ENCODE data around the gene CADPS. TPM values are rescaled to one million over a fixed set of nuclear protein-coding genes. Genes with fewer than 3 reads are reported as not detected.

Gene CADPS
- polyA plus RNA-seq, 1 of the 3 experiments (the other 2 are of a cell fraction): 5.8 TPM

- Histone ChIP-seq H3K4me2 (no peak overlapping the region), H3K9me3 (no peaks in the 10 kb centered on the region; the same call in 1 of the 2 replicates), H3K36me3 (replicated peaks in 1 of 2; ENCODE audit: control insufficient read depth in 1 of 2, insufficient read depth in 2 of 2, low read length in 1 of 2) (no peaks in the 10 kb centered on the region), H3K27ac (ENCODE audit: low read depth in 2 of 2, low read length in 1 of 2) (no peak overlapping the region), H3K9me2 (no peaks in the 10 kb centered on the region), H3K4me3 (ENCODE audit: low read depth in 2 of 2, low read length in 1 of 2) (no peak overlapping the region), H3F3A (replicated peaks; ENCODE audit: insufficient read depth) (no peaks in the 10 kb centered on the region), H3K79me2 (ENCODE audit: insufficient read depth) (no peaks in the 10 kb centered on the region), H3K27me3 (ENCODE audit: insufficient read depth) (peaks cover 84% of the 10 kb centered on the region), H4K20me1 (ENCODE audit: insufficient read depth) (no peaks in the 10 kb centered on the region), H3K9ac (no peak overlapping the region), H2AFZ (ENCODE audit: low read depth) (no peak overlapping the region), H3K4me1 (ENCODE audit: control insufficient read depth in 1 of 2, insufficient read depth in 2 of 2, low read depth in 1 of 2, low read length in 1 of 2) (peaks cover 0 to 4% of the 10 kb centered on the region in 2 experiments; a peak in 1 of 4 replicates)
- 92% methylated on average over 46 of the region's 65 CpGs for WGBS (ENCODE audit: low lambda C conversion rate)
- peak; percentile 28 for DNase-seq
- POLR2A ChIA-PET: no interaction called here
- CTCF ChIA-PET: interaction anchor here (0.6 to 1.6 kb wide), 3 partner anchors 44 to 341 kb away, joined by 3 to 4 read pairs (median 3); no protein-coding TSS in a partner anchor
- TF ChIP-seq RCOR1 (IDR thresholded peaks at IDR 0.05; ENCODE audit: low read length): no peak
- no peak for TF ChIP-seq RXRA (IDR thresholded peaks at IDR 0.05; ENCODE audit: borderline replicate concordance, low read depth)
- TF ChIP-seq EZH2phosphoT487 (IDR thresholded peaks at IDR 0.05; ENCODE audit: borderline replicate concordance, low read depth): no peak
- no peak for TF ChIP-seq EP300 (IDR thresholded peaks at IDR 0.05; ENCODE audit: borderline replicate concordance in 1 of 2, low read depth in 1 of 2, low read length in 1 of 2)
- TF ChIP-seq MXI1 (IDR thresholded peaks at IDR 0.05; ENCODE audit: low read depth, low read length): no peak
- no peak for TF ChIP-seq MAX (IDR thresholded peaks at IDR 0.05; ENCODE audit: low read depth)
- TF ChIP-seq, protein P1, sequence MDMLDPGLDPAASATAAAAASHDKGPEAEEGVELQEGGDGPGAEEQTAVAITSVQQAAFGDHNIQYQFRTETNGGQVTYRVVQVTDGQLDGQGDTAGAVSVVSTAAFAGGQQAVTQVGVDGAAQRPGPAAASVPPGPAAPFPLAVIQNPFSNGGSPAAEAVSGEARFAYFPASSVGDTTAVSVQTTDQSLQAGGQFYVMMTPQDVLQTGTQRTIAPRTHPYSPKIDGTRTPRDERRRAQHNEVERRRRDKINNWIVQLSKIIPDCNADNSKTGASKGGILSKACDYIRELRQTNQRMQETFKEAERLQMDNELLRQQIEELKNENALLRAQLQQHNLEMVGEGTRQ (IDR thresholded peaks at IDR 0.05; ENCODE audit: borderline replicate concordance, low read depth, low read length): no peak
- no peak for TF ChIP-seq TAF1 (IDR thresholded peaks at IDR 0.05; ENCODE audit: borderline replicate concordance, low read depth, low read length)
- no peak for TF ChIP-seq RFX5 (IDR thresholded peaks at IDR 0.05; ENCODE audit: low read length)
- TF ChIP-seq, protein P2, sequence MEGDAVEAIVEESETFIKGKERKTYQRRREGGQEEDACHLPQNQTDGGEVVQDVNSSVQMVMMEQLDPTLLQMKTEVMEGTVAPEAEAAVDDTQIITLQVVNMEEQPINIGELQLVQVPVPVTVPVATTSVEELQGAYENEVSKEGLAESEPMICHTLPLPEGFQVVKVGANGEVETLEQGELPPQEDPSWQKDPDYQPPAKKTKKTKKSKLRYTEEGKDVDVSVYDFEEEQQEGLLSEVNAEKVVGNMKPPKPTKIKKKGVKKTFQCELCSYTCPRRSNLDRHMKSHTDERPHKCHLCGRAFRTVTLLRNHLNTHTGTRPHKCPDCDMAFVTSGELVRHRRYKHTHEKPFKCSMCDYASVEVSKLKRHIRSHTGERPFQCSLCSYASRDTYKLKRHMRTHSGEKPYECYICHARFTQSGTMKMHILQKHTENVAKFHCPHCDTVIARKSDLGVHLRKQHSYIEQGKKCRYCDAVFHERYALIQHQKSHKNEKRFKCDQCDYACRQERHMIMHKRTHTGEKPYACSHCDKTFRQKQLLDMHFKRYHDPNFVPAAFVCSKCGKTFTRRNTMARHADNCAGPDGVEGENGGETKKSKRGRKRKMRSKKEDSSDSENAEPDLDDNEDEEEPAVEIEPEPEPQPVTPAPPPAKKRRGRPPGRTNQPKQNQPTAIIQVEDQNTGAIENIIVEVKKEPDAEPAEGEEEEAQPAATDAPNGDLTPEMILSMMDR (IDR thresholded peaks at IDR 0.05): no peak
- TF ChIP-seq, protein P3, sequence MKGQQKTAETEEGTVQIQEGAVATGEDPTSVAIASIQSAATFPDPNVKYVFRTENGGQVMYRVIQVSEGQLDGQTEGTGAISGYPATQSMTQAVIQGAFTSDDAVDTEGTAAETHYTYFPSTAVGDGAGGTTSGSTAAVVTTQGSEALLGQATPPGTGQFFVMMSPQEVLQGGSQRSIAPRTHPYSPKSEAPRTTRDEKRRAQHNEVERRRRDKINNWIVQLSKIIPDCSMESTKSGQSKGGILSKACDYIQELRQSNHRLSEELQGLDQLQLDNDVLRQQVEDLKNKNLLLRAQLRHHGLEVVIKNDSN (IDR thresholded peaks at IDR 0.05; ENCODE audit: borderline replicate concordance, low read depth): no peak
- no peak for TF ChIP-seq FOSL2 (IDR thresholded peaks at IDR 0.05; ENCODE audit: borderline replicate concordance, low read depth)
- TF ChIP-seq NRF1 (IDR thresholded peaks at IDR 0.05; ENCODE audit: low read depth, low read length): no peak
- TF ChIP-seq POLR2AphosphoS5 (IDR thresholded peaks at IDR 0.05; ENCODE audit: low read depth, low read length): no peak
- no peak for TF ChIP-seq GABPA (IDR thresholded peaks at IDR 0.05; ENCODE audit: low read depth)
- TF ChIP-seq, protein P4, sequence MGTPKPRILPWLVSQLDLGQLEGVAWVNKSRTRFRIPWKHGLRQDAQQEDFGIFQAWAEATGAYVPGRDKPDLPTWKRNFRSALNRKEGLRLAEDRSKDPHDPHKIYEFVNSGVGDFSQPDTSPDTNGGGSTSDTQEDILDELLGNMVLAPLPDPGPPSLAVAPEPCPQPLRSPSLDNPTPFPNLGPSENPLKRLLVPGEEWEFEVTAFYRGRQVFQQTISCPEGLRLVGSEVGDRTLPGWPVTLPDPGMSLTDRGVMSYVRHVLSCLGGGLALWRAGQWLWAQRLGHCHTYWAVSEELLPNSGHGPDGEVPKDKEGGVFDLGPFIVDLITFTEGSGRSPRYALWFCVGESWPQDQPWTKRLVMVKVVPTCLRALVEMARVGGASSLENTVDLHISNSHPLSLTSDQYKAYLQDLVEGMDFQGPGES (IDR thresholded peaks at IDR 0.05; ENCODE audit: low read depth, low read length): no peak
Observed at GRCh38 chr3:62376906-62377877, 498.0 kb downstream of the CADPS start.

Measured in SK-N-SH (cell line).